Thyroid gland (tissue), 4 donors: Measurements from ENCODE around the gene MAML3. TPM values are rescaled to one million over a fixed set of nuclear protein-coding genes. Genes with fewer than 3 reads are reported as not detected.

Source experiments
- DNase-seq, 2 donors: peaks; one replicate each; pipeline ENCODE4 v3.0.0-alpha.2; 2019
- H3K27ac ChIP-seq, 3 donors: fragments of 200-600 bp; sonication (generic); 1 replicate in 2 of 3; 2 replicates in 1 of 3; pipeline ENCODE4 v1.5.1; 2016 to 2019; ENCODE audit warnings: mild to moderate bottlenecking in 1 of 3, moderate library complexity in 1 of 3
- H3K27me3 ChIP-seq: fragments of 200-600 bp; sonication (generic); one replicate; pipeline ENCODE4 v1.5.1; 2019
- H3K36me3 ChIP-seq, 2 donors: fragments of 200-600 bp; sonication (generic); one replicate each; pipeline ENCODE4 v1.5.1; 2016 to 2019
- H3K4me1 ChIP-seq, 2 donors: fragments of 200-600 bp; sonication (generic); one replicate each; pipeline ENCODE4 v1.5.1; 2017 to 2019
- H3K4me3 ChIP-seq, 3 donors: fragments of 200-600 bp; sonication (generic); replicated peaks in 1 of 3; 1 replicate in 2 of 3; 2 replicates in 1 of 3; pipeline ENCODE4 v1.5.1; 2016; ENCODE audit warnings: mild to moderate bottlenecking in 1 of 3
- H3K9me3 ChIP-seq: fragments of 200-600 bp; sonication (generic); one replicate; pipeline ENCODE4 v1.5.1; 2017
- POLR2A ChIP-seq, 2 donors: fragments of 450-650 bp; IDR thresholded peaks; one replicate each; pipeline ENCODE4 v1.6.1; 2017; ENCODE audit warnings: antibody characterized with exemption in 2 of 2, mild to moderate bottlenecking in 2 of 2, moderate library complexity in 1 of 2
- WGBS, 2 donors: methylation state at CpG; one replicate each; pipeline ENCODE4 v1.1.5; 2017; 5-methylcytosine and 5-hydroxymethylcytosine counted together
- intact Hi-C: fragments of 100-400 bp; cut with DNase I; formaldehyde crosslinking; loops from one replicate; pipeline ENCODE4 v1.15.1; 2023
- total RNA-seq, 4 donors: library from RNA; depleted of rRNA; stranded (reverse); fragments of >200 nt; gene quantifications; one replicate each; pipeline ENCODE4 v1.2.3, GENCODE V29; 2016
- TF ChIP-seq, protein P1 (sequence below), 6 experiments: fragments of 200-600 bp in 3 of 6; fragments of 450-650 bp in 3 of 6; sonication (generic) in 3 of 6; IDR thresholded peaks; one replicate each; pipeline ENCODE4 v1.5.1; 2016 to 2019; ENCODE audit warnings: antibody characterized with exemption in 6 of 6, mild to moderate bottlenecking in 2 of 6, inconsistent platforms in 1 of 6, moderate library complexity in 1 of 6

Gene MAML3
- total RNA-seq, 4 donors from 2014 or later, result 5.7 to 14.1 (median 11.4) TPM

DNA sequence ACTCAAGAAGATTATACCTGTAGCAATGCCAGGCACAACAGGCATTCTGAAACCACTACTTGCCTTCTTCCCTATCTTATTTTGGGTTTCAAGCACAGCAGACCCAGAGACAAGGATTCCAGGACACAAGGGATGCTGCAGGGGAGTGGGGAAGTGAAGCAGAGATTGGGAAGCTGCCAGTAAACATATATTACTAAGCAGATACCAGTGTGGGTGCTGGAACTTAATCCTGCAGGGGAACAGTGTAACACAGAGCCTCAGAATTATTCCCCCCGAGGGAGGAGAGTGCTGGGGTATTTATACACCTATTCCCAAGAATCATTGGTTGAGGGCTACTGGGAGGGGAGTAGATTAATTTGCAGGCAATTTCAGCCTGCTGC is 33.3 kb upstream of the MAML3 start:
- 87 to 100% methylated on average over 1 of the region's 1 CpG for WGBS, 2 donors
- H3K4me3 ChIP-seq, result no peak overlapping the region
- TF ChIP-seq, protein P1, sequence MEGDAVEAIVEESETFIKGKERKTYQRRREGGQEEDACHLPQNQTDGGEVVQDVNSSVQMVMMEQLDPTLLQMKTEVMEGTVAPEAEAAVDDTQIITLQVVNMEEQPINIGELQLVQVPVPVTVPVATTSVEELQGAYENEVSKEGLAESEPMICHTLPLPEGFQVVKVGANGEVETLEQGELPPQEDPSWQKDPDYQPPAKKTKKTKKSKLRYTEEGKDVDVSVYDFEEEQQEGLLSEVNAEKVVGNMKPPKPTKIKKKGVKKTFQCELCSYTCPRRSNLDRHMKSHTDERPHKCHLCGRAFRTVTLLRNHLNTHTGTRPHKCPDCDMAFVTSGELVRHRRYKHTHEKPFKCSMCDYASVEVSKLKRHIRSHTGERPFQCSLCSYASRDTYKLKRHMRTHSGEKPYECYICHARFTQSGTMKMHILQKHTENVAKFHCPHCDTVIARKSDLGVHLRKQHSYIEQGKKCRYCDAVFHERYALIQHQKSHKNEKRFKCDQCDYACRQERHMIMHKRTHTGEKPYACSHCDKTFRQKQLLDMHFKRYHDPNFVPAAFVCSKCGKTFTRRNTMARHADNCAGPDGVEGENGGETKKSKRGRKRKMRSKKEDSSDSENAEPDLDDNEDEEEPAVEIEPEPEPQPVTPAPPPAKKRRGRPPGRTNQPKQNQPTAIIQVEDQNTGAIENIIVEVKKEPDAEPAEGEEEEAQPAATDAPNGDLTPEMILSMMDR (IDR thresholded peaks at IDR 0.05), result no peak
- no peak for TF ChIP-seq POLR2A (IDR thresholded peaks at IDR 0.05)
- H3K27me3 ChIP-seq, result no peaks in the 10 kb centered on the region
- intact Hi-C loops, result no loop called here
- no peaks in the 10 kb centered on the region for H3K36me3 ChIP-seq
- no peak for DNase-seq
- H3K27ac ChIP-seq, result peak overlapping the region in 2 of 3 donors; percentile 21 to 37
- peaks cover 9 to 26% of the 10 kb centered on the region in 2 donors for H3K4me1 ChIP-seq
- no peaks in the 10 kb centered on the region for H3K9me3 ChIP-seq

DNA sequence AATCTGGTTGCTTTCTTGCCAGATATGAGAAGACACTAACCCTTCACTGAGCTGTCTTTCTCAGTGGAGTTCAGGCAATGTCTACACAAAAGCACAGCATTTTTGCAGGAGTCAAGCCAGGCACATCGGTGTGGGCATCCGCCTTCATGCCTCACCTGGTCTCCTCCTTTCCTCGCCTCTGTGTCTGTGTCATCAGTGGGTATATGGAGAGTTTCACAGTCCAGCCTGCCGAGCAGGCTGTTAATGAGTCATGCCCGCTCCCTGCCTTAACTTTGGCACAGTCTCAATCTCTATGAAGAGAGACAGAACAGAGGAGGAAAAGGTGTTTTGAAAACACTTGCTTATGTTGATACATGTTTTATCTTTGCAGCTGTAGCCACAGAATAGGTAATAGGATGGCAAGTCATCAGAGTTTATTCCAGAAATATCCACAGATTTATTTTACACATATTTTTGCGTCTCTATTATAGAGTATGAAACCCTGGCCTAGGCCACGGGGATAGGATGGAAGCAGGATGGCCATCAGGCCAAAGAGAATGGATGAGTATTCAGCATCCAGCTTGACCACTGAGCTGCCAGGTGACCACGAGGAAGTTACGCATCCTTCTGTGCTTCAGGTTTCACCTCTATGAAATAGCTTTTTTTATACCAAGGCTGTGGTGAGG is 32.8 kb upstream of the MAML3 start:
- Histone ChIP-seq H3K9me3 (no peaks in the 10 kb centered on the region), H3K4me3 (no peak overlapping the region), H3K36me3 (no peaks in the 10 kb centered on the region), H3K27me3 (no peaks in the 10 kb centered on the region), H3K4me1 (peaks cover 9 to 26% of the 10 kb centered on the region in 2 donors), H3K27ac (no peak overlapping the region)
- peak; percentile 40 to 60 for DNase-seq
- 67 to 85% methylated on average over 9 of the region's 9 CpGs for WGBS, 2 donors
- intact Hi-C loops, result no loop called here
- no peak for TF ChIP-seq POLR2A (IDR thresholded peaks at IDR 0.05)
- TF ChIP-seq, protein P1 (IDR thresholded peaks at IDR 0.05), result no peak

DNA sequence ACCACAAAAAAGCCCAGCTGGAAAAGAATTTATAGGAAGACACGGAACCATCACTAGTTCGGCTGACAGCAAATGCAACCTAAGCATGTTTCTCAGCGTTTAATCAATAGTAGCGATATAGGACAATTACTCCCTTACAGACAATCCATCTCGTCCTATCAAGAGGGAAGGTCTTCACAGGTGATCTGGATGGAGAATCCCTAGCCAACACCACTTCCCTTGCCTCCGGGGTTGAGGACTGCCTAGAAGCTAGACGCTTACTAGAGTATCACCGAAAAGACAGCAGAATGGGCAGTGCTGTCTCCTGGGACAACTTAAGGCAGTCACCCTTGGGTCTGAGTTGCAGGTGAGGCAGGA is 32.1 kb upstream of the MAML3 start:
- Histone ChIP-seq H3K4me1 (peaks cover 9 to 26% of the 10 kb centered on the region in 2 donors), H3K27ac (no peak overlapping the region), H3K27me3 (no peaks in the 10 kb centered on the region), H3K9me3 (no peaks in the 10 kb centered on the region), H3K4me3 (no peak overlapping the region), H3K36me3 (no peaks in the 10 kb centered on the region)
- intact Hi-C loops, result no loop called here
- no peak for DNase-seq
- WGBS, 2 donors, result 93 to 96% methylated on average over 8 of the region's 8 CpGs
- no peak for TF ChIP-seq POLR2A (IDR thresholded peaks at IDR 0.05)
- TF ChIP-seq, protein P1 (IDR thresholded peaks at IDR 0.05), result no peak

DNA sequence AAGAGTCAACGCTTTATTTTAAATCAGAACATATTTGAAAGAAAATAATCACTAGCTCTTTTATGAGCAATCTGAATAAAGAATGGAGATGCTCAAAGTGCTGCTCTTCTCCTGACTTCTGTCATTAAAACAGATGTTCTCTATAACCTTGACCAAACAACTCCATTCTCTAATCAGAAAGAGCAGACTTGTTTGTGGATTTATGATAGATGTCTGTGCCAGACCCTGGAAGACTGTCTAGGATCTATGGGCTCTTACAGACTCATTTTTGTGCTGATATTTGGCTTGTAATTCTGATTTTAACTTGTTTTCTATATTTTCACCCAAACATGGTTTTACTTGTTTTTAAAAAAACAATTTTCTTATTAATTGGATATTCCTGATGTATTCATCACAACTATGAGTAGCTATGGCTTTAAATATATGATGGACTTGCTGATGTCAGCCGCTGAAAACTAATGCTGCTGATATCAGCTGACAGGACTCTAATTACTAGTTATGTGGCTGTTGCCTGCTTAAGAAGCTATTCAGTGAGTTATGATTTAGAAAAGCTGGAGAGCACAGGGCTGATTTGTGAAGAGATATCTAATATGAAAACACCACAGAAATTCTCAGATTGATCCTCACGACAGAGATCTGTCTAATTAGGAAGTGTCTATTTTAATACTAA is 31.6 kb upstream of the MAML3 start:
- WGBS, 2 donors, result 83 to 86% methylated on average over 3 of the region's 3 CpGs
- Histone ChIP-seq H3K27ac (no peak overlapping the region), H3K4me3 (no peak overlapping the region), H3K4me1 (peaks cover 9 to 26% of the 10 kb centered on the region in 2 donors), H3K36me3 (no peaks in the 10 kb centered on the region), H3K27me3 (no peaks in the 10 kb centered on the region), H3K9me3 (no peaks in the 10 kb centered on the region)
- DNase-seq, result no peak
- TF ChIP-seq, protein P1 (IDR thresholded peaks at IDR 0.05), result no peak
- TF ChIP-seq POLR2A (IDR thresholded peaks at IDR 0.05), result no peak
- intact Hi-C loops, result no loop called here

DNA sequence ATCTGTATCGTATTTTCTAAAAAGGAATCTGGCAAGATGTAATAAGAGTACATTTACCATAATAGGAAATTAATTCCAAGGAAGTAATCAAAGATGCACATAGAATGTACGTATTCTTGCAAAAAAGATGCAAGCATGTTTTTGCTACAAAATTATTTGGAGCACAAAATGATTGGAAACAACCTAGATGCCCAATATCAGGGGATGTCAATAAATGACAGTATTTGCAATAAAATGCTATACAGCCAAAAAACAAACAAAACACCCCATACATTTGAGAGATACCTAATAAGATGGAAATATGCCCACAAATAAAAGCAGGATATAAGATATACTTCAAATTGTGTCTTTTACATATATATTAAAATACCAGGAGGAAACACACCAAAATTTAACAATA is 29.3 kb upstream of the MAML3 start:
- WGBS, 2 donors, result 91 to 96% methylated on average over 2 of the region's 2 CpGs
- H3K27me3 ChIP-seq, result no peaks in the 10 kb centered on the region
- no peak for DNase-seq
- no peak overlapping the region for H3K4me3 ChIP-seq
- H3K9me3 ChIP-seq, result no peaks in the 10 kb centered on the region
- H3K36me3 ChIP-seq, result no peaks in the 10 kb centered on the region
- H3K27ac ChIP-seq, result no peak overlapping the region
- no peak for TF ChIP-seq POLR2A (IDR thresholded peaks at IDR 0.05)
- TF ChIP-seq, protein P1 (IDR thresholded peaks at IDR 0.05), result no peak
- intact Hi-C loops, result no loop called here
- peaks cover 4 to 15% of the 10 kb centered on the region in 2 donors for H3K4me1 ChIP-seq
